ENCODE data around the gene RACK1.

RACK1 gene

GRCh38 chr5:181193656-181194055, 50.0 kb downstream of the RACK1 start:
- whole genome bisulfite sequencing, 2 donors (ENCODE audit: extremely low coverage in 2 of 2, insufficient read length in 2 of 2, insufficient replicate concordance in 1 of 2): no CpG with 5 or more reads among the region's 2 CpGs
- H2AK5ac ChIP-seq (ENCODE audit: low read depth, low read length): no peak overlapping the region
- no peak overlapping the region for H3K18ac ChIP-seq (ENCODE audit: low read length)
- H2BK120ac ChIP-seq (ENCODE audit: low read depth, low read length): no peak overlapping the region
- no peak overlapping the region for H3K9ac ChIP-seq (ENCODE audit: low read depth, low read length, poor library complexity)
- no peak overlapping the region for H3K4me3 ChIP-seq (ENCODE audit: low read length in 2 of 2)
- H3K27me3 ChIP-seq (ENCODE audit: control insufficient read depth in 3 of 3, insufficient read depth in 3 of 3, low read depth in 1 of 3, low read length in 3 of 3): peaks cover 15 to 22% (median 16%) of the 10 kb centered on the region in 3 experiments
- no peak overlapping the region for H3K27ac ChIP-seq (replicated peaks; ENCODE audit: low read length)
- no peak overlapping the region for H2AFZ ChIP-seq (ENCODE audit: low read length)
- no peak overlapping the region for H3K23ac ChIP-seq (ENCODE audit: low read depth, low read length, poor library complexity)
- no peaks in the 10 kb centered on the region for H3K79me1 ChIP-seq (ENCODE audit: low read depth, low read length)
- H3K9me3 ChIP-seq (replicated peaks in 1 of 2; ENCODE audit: control insufficient read depth in 2 of 2, insufficient read depth in 1 of 2, low read depth in 1 of 2, low read length in 2 of 2): no peaks in the 10 kb centered on the region
- H2BK5ac ChIP-seq (ENCODE audit: low read length): no peak overlapping the region
- DNase-seq (ENCODE audit: low spot score): no peak
- no peak overlapping the region for H3K14ac ChIP-seq (ENCODE audit: low read length)
- no peaks in the 10 kb centered on the region for H3K36me3 ChIP-seq (replicated peaks in 1 of 2; ENCODE audit: control insufficient read depth in 2 of 2, insufficient read depth in 2 of 2, low read length in 2 of 2)
- H2BK15ac ChIP-seq (ENCODE audit: low read length): no peak overlapping the region
- no peak overlapping the region for H3K4ac ChIP-seq (ENCODE audit: low read length)
- H3K4me1 ChIP-seq (ENCODE audit: control insufficient read depth in 2 of 2, insufficient read depth in 1 of 2, low read depth in 1 of 2, low read length in 2 of 2): peaks cover 11 to 15% of the 10 kb centered on the region in 2 donors
- H4K91ac ChIP-seq (ENCODE audit: low read depth, low read length, poor library complexity): no peak overlapping the region
- H2BK12ac ChIP-seq (ENCODE audit: low read length): no peak overlapping the region
- H4K8ac ChIP-seq (ENCODE audit: low read depth, low read length): no peak overlapping the region
- H3K4me2 ChIP-seq (ENCODE audit: insufficient read depth, low read length, poor library complexity, severe bottlenecking): no peak overlapping the region

DNA sequence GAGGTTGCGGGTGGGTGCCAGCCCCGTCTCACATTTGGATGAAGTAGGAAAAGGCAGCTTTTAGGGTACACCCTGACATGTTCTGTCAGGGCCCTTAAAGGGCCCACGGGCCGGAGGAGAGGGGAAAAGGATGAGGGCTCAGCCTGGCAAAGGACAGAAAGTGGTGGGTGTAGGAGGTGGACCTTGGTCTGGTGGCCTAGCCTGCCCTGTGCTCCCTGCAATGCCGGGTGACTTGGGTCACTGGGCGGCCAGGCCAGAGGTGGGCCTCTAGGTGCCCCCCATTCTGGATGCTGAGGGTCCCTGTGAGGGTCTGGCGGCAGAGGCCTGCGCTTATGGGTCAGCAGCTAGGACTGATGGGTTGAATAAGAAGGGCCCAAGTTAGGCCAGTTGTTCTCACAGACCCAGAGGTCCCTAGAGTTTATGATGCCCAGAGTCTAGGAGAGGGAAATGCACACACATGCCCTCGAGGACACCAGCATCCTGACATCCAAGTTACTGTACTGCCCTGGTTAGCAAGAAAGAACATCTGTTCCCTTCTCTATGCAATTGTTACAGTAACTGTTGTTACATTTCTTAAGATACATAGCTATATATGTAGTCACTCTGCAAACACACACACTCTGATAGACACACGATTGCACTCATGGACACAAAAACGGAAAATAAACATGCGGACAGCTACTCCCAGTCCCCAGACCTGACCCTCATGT, 51.2 kb downstream of the RACK1 start:
- H4K91ac ChIP-seq (ENCODE audit: low read depth, low read length, poor library complexity): no peak overlapping the region
- no peak overlapping the region for H3K4ac ChIP-seq (ENCODE audit: low read length)
- no peaks in the 10 kb centered on the region for H3K9me3 ChIP-seq (replicated peaks in 1 of 2; ENCODE audit: control insufficient read depth in 2 of 2, insufficient read depth in 1 of 2, low read depth in 1 of 2, low read length in 2 of 2)
- H2BK120ac ChIP-seq (ENCODE audit: low read depth, low read length): peak overlapping the region; percentile 1
- peak overlapping the region; percentile 98 for H2BK15ac ChIP-seq (ENCODE audit: low read length)
- no peak overlapping the region for H2BK12ac ChIP-seq (ENCODE audit: low read length)
- no peak for DNase-seq (ENCODE audit: low spot score)
- H3K14ac ChIP-seq (ENCODE audit: low read length): no peak overlapping the region
- peak overlapping the region; percentile 88 for H2BK5ac ChIP-seq (ENCODE audit: low read length)
- peak overlapping the region; percentile 94 for H3K9ac ChIP-seq (ENCODE audit: low read depth, low read length, poor library complexity)
- H4K8ac ChIP-seq (ENCODE audit: low read depth, low read length): no peak overlapping the region
- H3K4me3 ChIP-seq (ENCODE audit: low read length in 2 of 2): peak overlapping the region; percentile 84 to 94
- H2AK5ac ChIP-seq (ENCODE audit: low read depth, low read length): peak overlapping the region; percentile 2
- H3K23ac ChIP-seq (ENCODE audit: low read depth, low read length, poor library complexity): no peak overlapping the region
- no CpG with 5 or more reads among the region's 12 CpGs for whole genome bisulfite sequencing, 2 donors (ENCODE audit: extremely low coverage in 2 of 2, insufficient read length in 2 of 2, insufficient replicate concordance in 1 of 2)
- H3K27me3 ChIP-seq (ENCODE audit: control insufficient read depth in 3 of 3, insufficient read depth in 3 of 3, low read depth in 1 of 3, low read length in 3 of 3): peaks cover 9 to 22% (median 15%) of the 10 kb centered on the region in 3 experiments
- no peaks in the 10 kb centered on the region for H3K79me1 ChIP-seq (ENCODE audit: low read depth, low read length)
- no peak overlapping the region for H3K27ac ChIP-seq (replicated peaks; ENCODE audit: low read length)
- H3K4me1 ChIP-seq (ENCODE audit: control insufficient read depth in 2 of 2, insufficient read depth in 1 of 2, low read depth in 1 of 2, low read length in 2 of 2): peaks cover 4 to 10% of the 10 kb centered on the region in 2 donors
- H2AFZ ChIP-seq (ENCODE audit: low read length): peak overlapping the region; percentile 98
- H3K4me2 ChIP-seq (ENCODE audit: insufficient read depth, low read length, poor library complexity, severe bottlenecking): peak overlapping the region; percentile 84
- no peaks in the 10 kb centered on the region for H3K36me3 ChIP-seq (replicated peaks in 1 of 2; ENCODE audit: control insufficient read depth in 2 of 2, insufficient read depth in 2 of 2, low read length in 2 of 2)
- peak overlapping the region; percentile 98 for H3K18ac ChIP-seq (ENCODE audit: low read length)

- Histone ChIP-seq H3K18ac (ENCODE audit: low read length) (peak overlapping the region; percentile 98), H3K79me1 (ENCODE audit: low read depth, low read length) (no peaks in the 10 kb centered on the region), H3K27ac (replicated peaks; ENCODE audit: low read length) (peak overlapping the region; percentile 62), H3K4me3 (ENCODE audit: low read length in 2 of 2) (peak overlapping the region; percentile 84 to 94), H2BK12ac (ENCODE audit: low read length) (no peak overlapping the region), H2BK120ac (ENCODE audit: low read depth, low read length) (peak overlapping the region; percentile 1), H4K8ac (ENCODE audit: low read depth, low read length) (no peak overlapping the region), H2AK5ac (ENCODE audit: low read depth, low read length) (peak overlapping the region; percentile 2), H3K36me3 (replicated peaks in 1 of 2; ENCODE audit: control insufficient read depth in 2 of 2, insufficient read depth in 2 of 2, low read length in 2 of 2) (no peaks in the 10 kb centered on the region), H3K9ac (ENCODE audit: low read depth, low read length, poor library complexity) (peak overlapping the region; percentile 94), H2BK5ac (ENCODE audit: low read length) (peak overlapping the region; percentile 88), H3K4me1 (ENCODE audit: control insufficient read depth in 2 of 2, insufficient read depth in 1 of 2, low read depth in 1 of 2, low read length in 2 of 2) (peaks cover 3 to 10% of the 10 kb centered on the region in 2 donors), H4K91ac (ENCODE audit: low read depth, low read length, poor library complexity) (no peak overlapping the region), H3K4ac (ENCODE audit: low read length) (peak overlapping the region; percentile 61), H3K27me3 (ENCODE audit: control insufficient read depth in 3 of 3, insufficient read depth in 3 of 3, low read depth in 1 of 3, low read length in 3 of 3) (peaks cover 5 to 22% (median 15%) of the 10 kb centered on the region in 3 experiments), H2BK15ac (ENCODE audit: low read length) (peak overlapping the region; percentile 98), H3K23ac (ENCODE audit: low read depth, low read length, poor library complexity) (peak overlapping the region; percentile 92), H3K4me2 (ENCODE audit: insufficient read depth, low read length, poor library complexity, severe bottlenecking) (peak overlapping the region; percentile 99), H2AFZ (ENCODE audit: low read length) (peak overlapping the region; percentile 98), H3K14ac (ENCODE audit: low read length) (no peak overlapping the region), H3K9me3 (replicated peaks in 1 of 2; ENCODE audit: control insufficient read depth in 2 of 2, insufficient read depth in 1 of 2, low read depth in 1 of 2, low read length in 2 of 2) (no peaks in the 10 kb centered on the region)
- WGBS, 2 donors (ENCODE audit: extremely low coverage in 2 of 2, insufficient read length in 2 of 2, insufficient replicate concordance in 1 of 2): no CpG with 5 or more reads among the region's 64 CpGs
- DNase-seq (ENCODE audit: low spot score): peak; percentile 98
Measured at GRCh38 chr5:181191526-181192336, 52.0 kb downstream of the RACK1 start.

Data from neuronal stem cell (in vitro differentiated cells).